Measurements from ENCODE around the gene UNC93A.

- TF ChIP-seq POLR2AphosphoS5 (IDR thresholded peaks at IDR 0.05) (no peak), CTCF (IDR thresholded peaks at IDR 0.05) (no peak), POLR2A (IDR thresholded peaks at IDR 0.05; ENCODE audit: low read depth) (no peak)
Observed at GRCh38 chr6:167338541-167339117, 47.5 kb downstream of the UNC93A start.
